Measurements from ENCODE around the gene HAP1. TPM values are rescaled to one million over a fixed set of nuclear protein-coding genes. Genes with fewer than 3 reads are reported as not detected.

The HAP1 gene
- total and polyA plus RNA-seq, 2 of the 8 experiments (the other 6 are each of a cell fraction or from before 2014, with no cell fraction given): 2.3 to 3.6 TPM

DNA sequence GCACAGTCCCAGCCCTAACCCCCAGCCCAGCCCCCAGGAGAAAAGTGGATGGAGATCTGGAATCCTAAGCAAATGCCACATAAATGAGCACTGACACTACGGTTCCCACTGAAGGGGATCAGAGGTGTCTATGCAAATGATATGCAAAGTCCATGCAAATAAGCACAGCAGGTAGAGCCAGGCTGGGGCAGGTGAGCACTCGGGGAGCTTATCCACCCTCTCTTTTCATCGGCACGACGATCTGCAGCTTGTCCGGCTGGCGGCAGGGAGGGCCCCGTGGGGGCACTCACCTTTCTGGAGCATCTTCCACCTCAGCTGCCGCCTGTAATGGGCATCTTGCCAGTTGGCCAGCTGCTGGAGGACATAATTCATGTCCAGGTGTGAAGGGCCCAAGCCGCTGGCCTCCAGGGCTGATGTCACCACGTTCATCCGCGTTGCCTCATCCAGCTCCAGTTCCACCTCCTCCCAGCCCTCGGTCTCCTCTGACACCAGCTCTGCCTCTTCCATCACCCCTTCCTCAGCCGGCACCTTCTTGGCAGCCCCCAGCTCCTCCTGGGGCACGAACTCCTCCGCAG lies 9.9 kb downstream of the HAP1 start:
- no peak overlapping the region for H3K4me2 ChIP-seq (ENCODE audit: insufficient read depth in 1 of 2, low read depth in 2 of 2, low read length in 2 of 2)
- H3K14ac ChIP-seq (ENCODE audit: insufficient read length): no peak overlapping the region
- no peaks in the 10 kb centered on the region for H3K27me3 ChIP-seq (replicated peaks in 1 of 4; ENCODE audit: control insufficient read depth in 3 of 4, extremely low read depth in 1 of 4, insufficient read depth in 3 of 4, low read length in 3 of 4)
- H2BK12ac ChIP-seq (ENCODE audit: low read depth, low read length): no peak overlapping the region
- H2AFZ ChIP-seq (ENCODE audit: low read length): no peak overlapping the region
- no peak overlapping the region for H2BK15ac ChIP-seq (ENCODE audit: low read length)
- H3K9me3 ChIP-seq (ENCODE audit: insufficient read depth in 2 of 2, low read depth in 1 of 2, low read length in 1 of 2): no peaks in the 10 kb centered on the region
- no peak overlapping the region for H3K27ac ChIP-seq (ENCODE audit: low read depth, low read length)
- no peak overlapping the region for H2BK20ac ChIP-seq (ENCODE audit: low read length)
- H3K4me1 ChIP-seq (replicated peaks in 1 of 4; ENCODE audit: control insufficient read depth in 3 of 4, insufficient read depth in 4 of 4, low read length in 3 of 4): peaks cover 0 to 2% (median 0%) of the 10 kb centered on the region in 4 experiments; a peak in 3 of 7 replicates
- no peak overlapping the region for H4K8ac ChIP-seq (ENCODE audit: extremely low read depth, insufficient read depth, low read length)
- POLR2A ChIA-PET (ENCODE audit: partially characterized antibody): interaction anchor here (0.8 to 18.3 kb wide), 5 partner anchors 9 to 32 kb away, joined by 3 to 215 read pairs (median 8); partner anchors contain the start of genes EIF1 and HAP1
- H3K56ac ChIP-seq (replicated peaks; ENCODE audit: insufficient read length, low read depth, low read length): no peak overlapping the region
- WGBS, 2 experiments (ENCODE audit: extremely low coverage in 1 of 2, insufficient coverage in 1 of 2, insufficient read length in 1 of 2, insufficient replicate concordance in 2 of 2, low coverage in 1 of 2, low lambda C conversion rate in 2 of 2, missing lambda C conversion rate in 1 of 2): 86% methylated on average over 17 of the region's 17 CpGs; no CpG with 5 or more reads in 1 of the 2 experiments
- H2BK120ac ChIP-seq (replicated peaks; ENCODE audit: low read depth, low read length): no peak overlapping the region
- H3K18ac ChIP-seq (ENCODE audit: extremely low read depth, low read length): no peak overlapping the region
- H3K23me2 ChIP-seq (ENCODE audit: low read depth, low read length): no peaks in the 10 kb centered on the region
- no peak overlapping the region for H3K4me3 ChIP-seq (ENCODE audit: extremely low read depth in 1 of 4, insufficient read depth in 2 of 4, low read depth in 3 of 4, low read length in 4 of 4)
- no peak for DNase-seq (ENCODE audit: low read depth in 1 of 2, low spot score in 2 of 2)
- peaks cover 0 to 2% of the 10 kb centered on the region in 2 experiments for H4K20me1 ChIP-seq (replicated peaks in 1 of 2; ENCODE audit: control insufficient read depth in 1 of 2, insufficient read depth in 2 of 2, low read length in 2 of 2)
- H3K79me2 ChIP-seq (ENCODE audit: control insufficient read depth in 1 of 2, insufficient read depth in 2 of 2, low read length in 2 of 2): no peaks in the 10 kb centered on the region
- H2AK5ac ChIP-seq (ENCODE audit: low read depth, low read length): no peak overlapping the region
- H3K9ac ChIP-seq (replicated peaks in 1 of 4; ENCODE audit: extremely low read depth in 1 of 4, low read depth in 3 of 4, low read length in 3 of 4): no peak overlapping the region
- no peak overlapping the region for H4K5ac ChIP-seq (ENCODE audit: insufficient read length, low read depth, low read length)
- H2BK5ac ChIP-seq (ENCODE audit: low read depth, low read length): no peak overlapping the region
- H3K36me3 ChIP-seq (ENCODE audit: control insufficient read depth in 2 of 4, insufficient read depth in 4 of 4, low read length in 3 of 4): no peaks in the 10 kb centered on the region
- CTCF ChIA-PET (ENCODE audit: partially characterized antibody): interaction anchor here (0.6 to 2.5 kb wide), 8 partner anchors 10 to 175 kb away, joined by 3 to 10 read pairs (median 3); partner anchors contain the start of gene HAP1
- H3K4ac ChIP-seq (replicated peaks; ENCODE audit: insufficient read length, low read depth, low read length): no peak overlapping the region
- no peaks in the 10 kb centered on the region for H3K79me1 ChIP-seq (ENCODE audit: low read depth, low read length)
- H4K91ac ChIP-seq (replicated peaks; ENCODE audit: insufficient read length, low read length): no peak overlapping the region
- TF ChIP-seq BCL11A (IDR thresholded peaks at IDR 0.05; ENCODE audit: low read depth in 2 of 2, low read length in 2 of 2) (no peak), TCF12 (IDR thresholded peaks at IDR 0.05; ENCODE audit: low read depth, low read length) (no peak), POLR2A (IDR thresholded peaks at IDR 0.05; ENCODE audit: control extremely low read depth in 1 of 2, low read depth in 2 of 2, low read length in 2 of 2) (no peak), KDM1A (IDR thresholded peaks at IDR 0.05; ENCODE audit: borderline replicate concordance, low read length) (no peak), SP4 (IDR thresholded peaks at IDR 0.05; ENCODE audit: low read length) (no peak), SIX5 (IDR thresholded peaks at IDR 0.05; ENCODE audit: low read depth, low read length) (no peak)
- no peak for FAIRE-seq
- no peak overlapping the region for H3K23ac ChIP-seq (ENCODE audit: insufficient read length)

All from H1 (cell line).